PC-9 (cell line): ENCODE measurements around the gene TRABD. TPM values are rescaled to one million over a fixed set of nuclear protein-coding genes. Genes with fewer than 3 reads are reported as not detected.

Experiments used
- BruUV-seq: library from RNA; stranded (reverse); fragments of 400-500 nt; replicated peaks from 2 replicates; lab custom pipeline; 2021; lab: Mats Ljungman, UMichigan
- CTCF ChIA-PET: fragments of 300-600 bp; sonication (Branson Sonifier 250); formaldehyde crosslinking; loops from one replicate; lab custom pipeline; 2022; ENCODE audit warnings: antibody characterized with exemption; lab: Charles Lee
- POLR2A ChIA-PET: fragments of 300-600 bp; sonication (Branson Sonifier 250); formaldehyde crosslinking; loops from one replicate; lab custom pipeline; 2022; ENCODE audit warnings: antibody characterized with exemption; ENCODE audit not compliant: unreplicated experiment; lab: Charles Lee
- DNase-seq, 2 experiments: peaks; one replicate each; pipeline versions ENCODE4 v3.0.0 to v3.0.0-alpha.2; 2015 to 2022; ENCODE audit warnings: mixed read lengths in 1 of 2
- H2AFZ ChIP-seq: fragments of 200-600 bp; sonication (generic); 2 replicates; pipeline ENCODE4 v1.8.1; 2017; ENCODE audit warnings: antibody characterized with exemption
- H3F3A ChIP-seq: fragments of 200-600 bp; sonication (generic); 2 replicates; pipeline ENCODE4 v1.8.1; 2017; ENCODE audit warnings: antibody characterized with exemption, mild to moderate bottlenecking, low read depth; ENCODE audit not compliant: insufficient read depth
- H3K27ac ChIP-seq: fragments of 200-600 bp; sonication (generic); 2 replicates; pipeline ENCODE4 v1.6.1; 2016; ENCODE audit warnings: mixed run types
- H3K27me3 ChIP-seq: fragments of 200-600 bp; sonication (generic); 2 replicates; pipeline ENCODE4 v1.6.1; 2016; ENCODE audit warnings: low read depth, mixed run types; ENCODE audit not compliant: insufficient read depth
- H3K36me3 ChIP-seq: fragments of 200-600 bp; sonication (generic); 2 replicates; pipeline ENCODE4 v1.6.1; 2016; ENCODE audit warnings: low read depth, mixed run types
- H3K4me1 ChIP-seq: fragments of 200-600 bp; sonication (generic); replicated peaks from 2 replicates; pipeline ENCODE4 v1.6.1; 2016; ENCODE audit warnings: mixed run types; ENCODE audit not compliant: insufficient read depth
- H3K4me2 ChIP-seq: fragments of 200-600 bp; sonication (generic); 2 replicates; pipeline ENCODE4 v1.6.1; 2017; ENCODE audit warnings: mixed run types
- H3K4me3 ChIP-seq: fragments of 200-600 bp; sonication (generic); 2 replicates; pipeline ENCODE4 v1.6.1; 2016; ENCODE audit warnings: mixed run types
- H3K79me2 ChIP-seq: fragments of 200-600 bp; sonication (generic); 2 replicates; pipeline ENCODE4 v1.6.1; 2017; ENCODE audit warnings: low read depth, mixed run types
- H3K9me2 ChIP-seq: fragments of 200-600 bp; sonication (generic); 2 replicates; pipeline ENCODE4 v1.8.1; 2017; ENCODE audit warnings: mild to moderate bottlenecking; ENCODE audit not compliant: insufficient read depth
- H3K9me3 ChIP-seq: fragments of 200-600 bp; sonication (generic); 2 replicates; pipeline ENCODE4 v1.8.1; 2016; ENCODE audit warnings: low read depth; ENCODE audit not compliant: insufficient read depth
- H4K20me1 ChIP-seq: fragments of 200-600 bp; sonication (generic); 2 replicates; pipeline ENCODE4 v1.8.1; 2017; ENCODE audit not compliant: insufficient read depth
- CTCF ChIP-seq: fragments of 200-600 bp; sonication (generic); conservative IDR thresholded peaks from 2 replicates; pipeline ENCODE4 v1.6.1; 2017; ENCODE audit warnings: mixed run types, antibody characterized with exemption, mild to moderate bottlenecking, moderate library complexity
- EZH2 ChIP-seq: fragments of 200-600 bp; sonication (generic); IDR thresholded peaks from 2 replicates; pipeline ENCODE4 v1.8.0; 2017; ENCODE audit warnings: antibody characterized with exemption, low read depth
- intact Hi-C: fragments of 100-400 bp; cut with micrococcal nuclease; formaldehyde crosslinking; loops from one replicate; pipeline ENCODE4 v1.10.0; 2022; ENCODE audit not compliant: unreplicated experiment
- total RNA-seq: library from RNA; stranded (reverse); gene quantifications from 2 replicates; pipeline ENCODE4 v1.2.3, GENCODE V29; 2021

Gene TRABD
- total RNA-seq, 1 experiment from 2014 or later = 68.2 TPM

DNA sequence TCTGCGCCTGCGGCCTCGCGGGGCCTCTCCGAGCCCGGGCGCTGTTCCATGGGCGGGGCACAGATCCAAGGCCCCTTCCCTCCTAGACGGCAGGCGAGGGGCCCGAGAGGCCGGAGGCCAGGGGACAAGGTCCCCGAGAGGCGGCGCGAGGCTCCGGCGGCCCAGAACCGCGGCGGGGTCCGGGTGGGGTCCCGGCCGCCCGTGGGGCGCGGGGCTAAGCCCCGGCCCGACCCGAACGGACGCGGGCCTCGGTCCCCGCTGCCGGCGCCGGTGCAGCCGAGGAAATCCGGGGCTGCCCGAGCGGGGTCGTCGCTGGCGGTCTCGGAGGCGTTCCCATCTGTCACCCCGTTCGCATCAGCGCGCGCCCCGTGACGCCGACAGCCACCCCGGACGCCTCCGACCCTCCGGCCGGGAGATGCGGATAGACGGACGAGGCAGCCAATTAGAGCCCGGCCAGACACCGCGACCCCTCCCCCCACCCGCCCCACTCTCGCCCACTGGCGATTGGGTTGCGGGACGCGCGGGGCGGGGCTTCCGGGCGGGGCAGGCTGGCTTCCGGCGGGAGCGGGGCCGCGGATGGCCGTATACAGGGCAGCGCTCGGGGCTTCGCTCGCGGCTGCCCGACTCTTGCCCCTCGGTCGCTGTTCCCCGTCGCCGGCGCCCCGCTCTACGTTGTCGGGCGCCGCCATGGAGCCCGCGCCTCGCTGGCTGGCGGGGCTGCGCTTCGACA lies 14.9 kb downstream of the TRABD start, which contains the start of gene SELENOO:
Gene SELENOO, plus strand, starts transcription at position 551 of the 730 bp plus-strand sequence. Its CDS starts 26 bp downstream, at position 577.
- Histone ChIP-seq H3K27me3 (no peaks in the 10 kb centered on the region), H3F3A (peaks cover 37% of the 10 kb centered on the region; the same call in 1 of the 2 replicates), H3K4me2 (peak within 1 kb of the TSS; percentile 97), H3K79me2 (peaks cover 28% of the 10 kb centered on the region), H3K9me2 (no peaks in the 10 kb centered on the region), H2AFZ (peak within 1 kb of the TSS; percentile 73), H3K36me3 (peaks cover 24% of the 10 kb centered on the region), H4K20me1 (peaks cover 30% of the 10 kb centered on the region), H3K27ac (no peak within 1 kb of the TSS), H3K4me1 (peaks cover 12% of the 10 kb centered on the region), H3K4me3 (peak within 1 kb of the TSS; percentile 89), H3K9me3 (no peaks in the 10 kb centered on the region)
- TSS peak; percentile 69 for BruUV-seq
- intact Hi-C loops = loop anchor here (1.0 to 5.0 kb wide), 3 partner anchors 10 to 273 kb away; no protein-coding TSS in a partner anchor
- peak; percentile 82 to 89 for DNase-seq
- ChIA-PET POLR2A (no interaction called here), CTCF (interaction anchor here (0.7 kb wide), 1 partner anchor 52 kb away, joined by 3 read pairs; no protein-coding TSS in a partner anchor)
- TF ChIP-seq EZH2 (no peak), CTCF (no peak)

DNA sequence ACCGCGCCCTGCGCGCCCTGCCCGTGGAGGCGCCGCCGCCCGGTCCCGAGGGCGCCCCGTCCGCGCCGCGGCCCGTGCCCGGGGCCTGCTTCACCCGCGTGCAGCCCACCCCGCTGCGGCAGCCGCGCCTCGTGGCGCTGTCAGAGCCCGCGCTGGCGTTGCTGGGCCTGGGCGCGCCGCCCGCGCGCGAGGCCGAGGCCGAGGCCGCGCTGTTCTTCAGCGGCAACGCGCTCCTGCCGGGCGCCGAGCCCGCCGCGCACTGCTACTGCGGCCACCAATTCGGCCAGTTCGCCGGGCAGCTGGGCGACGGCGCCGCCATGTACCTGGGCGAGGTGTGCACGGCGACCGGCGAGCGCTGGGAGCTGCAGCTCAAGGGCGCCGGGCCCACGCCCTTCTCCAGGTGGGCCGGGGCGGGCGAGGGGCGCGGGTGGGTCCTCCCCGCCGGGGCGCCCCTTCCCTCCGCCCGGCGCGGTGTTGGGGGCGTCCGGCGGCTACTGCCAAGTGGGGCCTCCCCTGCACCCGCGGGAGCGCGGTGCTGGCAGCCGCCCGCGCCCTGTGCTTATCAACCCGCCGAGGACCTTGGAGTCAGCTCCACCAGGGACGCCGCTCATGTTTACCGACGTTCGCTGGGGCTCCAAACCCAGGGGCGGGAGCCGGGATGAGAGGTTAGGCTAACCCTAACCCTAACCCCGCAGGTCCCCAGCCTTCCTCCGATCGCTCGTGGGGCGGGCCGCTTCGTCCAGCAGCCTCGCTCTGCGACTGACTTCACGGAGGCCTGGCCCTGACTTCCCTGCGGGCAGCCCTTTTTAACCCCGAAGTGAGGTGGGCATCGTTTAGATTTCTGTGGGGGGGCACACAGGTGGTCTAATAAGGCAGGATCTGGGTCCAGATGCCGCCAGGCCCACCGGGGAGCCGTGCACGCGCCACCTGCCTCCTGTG lies 15.7 kb downstream of the TRABD start:
- peak overlapping the region; percentile 73 for H2AFZ ChIP-seq
- POLR2A ChIA-PET = no interaction called here

More for the DNA sequence above, 15.7 kb downstream of the TRABD start:
- Histone ChIP-seq H3K4me3 (peak overlapping the region; percentile 89), H3F3A (peaks cover 41% of the 10 kb centered on the region; the same call in 1 of the 2 replicates), H3K36me3 (peaks cover 28% of the 10 kb centered on the region), H3K27ac (no peak overlapping the region), H3K4me2 (peak overlapping the region; percentile 97), H4K20me1 (peaks cover 25% of the 10 kb centered on the region), H3K9me3 (no peaks in the 10 kb centered on the region), H3K27me3 (no peaks in the 10 kb centered on the region), H3K79me2 (peaks cover 28% of the 10 kb centered on the region), H3K9me2 (no peaks in the 10 kb centered on the region), H3K4me1 (peaks cover 12% of the 10 kb centered on the region)
- intact Hi-C loops = loop anchor here (2.0 to 5.0 kb wide), 2 partner anchors 53 to 274 kb away; no protein-coding TSS in a partner anchor
- no peak for DNase-seq
- no TSS peak for BruUV-seq
- CTCF ChIA-PET = interaction anchor here (0.5 to 0.7 kb wide), 2 partner anchors 52 to 197 kb away, joined by 3 to 6 read pairs; no protein-coding TSS in a partner anchor
- TF ChIP-seq CTCF (no peak), EZH2 (no peak)
